ENCODE measurements around the gene GAK. TPM values are rescaled to one million over a fixed set of nuclear protein-coding genes. Genes with fewer than 3 reads are reported as not detected.

GAK gene
- total RNA-seq, 4 donors from 2014 or later = 230 to 882 (median 305) TPM

- Histone ChIP-seq H3K4me1 (no peaks in the 10 kb centered on the region), H3K4me3 (no peak overlapping the region), H3K27me3 (no peaks in the 10 kb centered on the region), H3K27ac (no peak overlapping the region), H3K36me3 (peaks cover 0 to 5% (median 0%) of the 10 kb centered on the region in 4 donors), H3K9me3 (no peaks in the 10 kb centered on the region)
- intact Hi-C loops (cut with DNase I; ENCODE audit: low total_unique reads) = no loop called here
- in situ Hi-C loops (cut with MboI; ENCODE audit: low pct_ligation_motif_present in 1 of 4, low pct_unique_long_range_greater_than_20kb in 1 of 4, low sequenced_read_pairs in 3 of 4) = no loop called here
- 91% methylated on average over 13 of the region's 13 CpGs; no CpG with 5 or more reads in 1 of the 2 donors for WGBS, 2 donors (ENCODE audit: low coverage in 1 of 2)
- DNase-seq = no peak
- TF ChIP-seq POLR2AphosphoS5 (IDR thresholded peaks at IDR 0.05) = no peak
- no peak for TF ChIP-seq CTCF (IDR thresholded peaks at IDR 0.05)
- no peak for TF ChIP-seq POLR2A (IDR thresholded peaks at IDR 0.05)
- no peak for TF ChIP-seq EP300 (IDR thresholded peaks at IDR 0.05; ENCODE audit: low read depth)
Observed at GRCh38 chr4:948936-949300, 16.8 kb upstream of the GAK start.

- no peak for TF ChIP-seq CTCF (IDR thresholded peaks at IDR 0.05)
- TF ChIP-seq EP300 (IDR thresholded peaks at IDR 0.05; ENCODE audit: low read depth) = no peak
- TF ChIP-seq POLR2AphosphoS5 (IDR thresholded peaks at IDR 0.05) = no peak
- no peak for TF ChIP-seq POLR2A (IDR thresholded peaks at IDR 0.05)
- Histone ChIP-seq H3K4me1 (no peaks in the 10 kb centered on the region), H3K27me3 (no peaks in the 10 kb centered on the region), H3K9me3 (no peaks in the 10 kb centered on the region), H3K27ac (no peak overlapping the region), H3K4me3 (no peak overlapping the region), H3K36me3 (no peaks in the 10 kb centered on the region)
- DNase-seq = no peak
- intact Hi-C loops (cut with DNase I; ENCODE audit: low total_unique reads) (no loop called here), in situ Hi-C loops (cut with MboI; ENCODE audit: low pct_ligation_motif_present in 1 of 4, low pct_unique_long_range_greater_than_20kb in 1 of 4, low sequenced_read_pairs in 3 of 4) (no loop called here)
- WGBS, 2 donors (ENCODE audit: low coverage in 1 of 2) = 72 to 85% methylated on average over 4 to 31 of the region's 33 CpGs
Observed at GRCh38 chr4:948101-948935, 16.2 kb upstream of the GAK start.

DNA sequence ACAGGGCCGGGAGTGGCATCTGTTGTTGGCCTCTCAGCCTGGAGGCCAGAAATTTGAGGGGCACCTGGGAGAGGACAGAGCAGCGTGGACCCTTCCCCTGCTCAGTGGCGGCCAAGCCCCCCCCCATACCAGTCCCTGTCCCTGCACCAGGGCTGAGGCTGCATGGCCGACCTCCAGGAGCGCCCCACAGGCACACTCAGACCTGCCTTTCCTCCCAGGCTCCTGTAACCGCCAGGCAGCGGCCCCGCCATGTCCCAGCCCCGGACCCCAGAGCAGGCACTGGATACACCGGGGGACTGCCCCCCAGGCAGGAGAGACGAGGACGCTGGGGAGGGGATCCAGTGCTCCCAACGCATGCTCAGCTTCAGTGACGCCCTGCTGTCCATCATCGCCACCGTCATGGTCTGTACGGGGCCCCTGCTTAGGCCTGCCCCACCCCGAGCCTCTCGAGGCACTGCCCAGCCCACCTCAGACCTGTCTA, 15.4 kb upstream of the GAK start:
- no peaks in the 10 kb centered on the region for H3K4me1 ChIP-seq
- no peak overlapping the region for H3K27ac ChIP-seq
- in situ Hi-C loops (cut with MboI; ENCODE audit: low pct_ligation_motif_present in 1 of 4, low pct_unique_long_range_greater_than_20kb in 1 of 4, low sequenced_read_pairs in 3 of 4) = no loop called here
- H3K27me3 ChIP-seq = no peaks in the 10 kb centered on the region
- H3K4me3 ChIP-seq = no peak overlapping the region
- intact Hi-C loops (cut with DNase I; ENCODE audit: low total_unique reads) = no loop called here
- TF ChIP-seq CTCF (IDR thresholded peaks at IDR 0.05) (no peak), EP300 (IDR thresholded peaks at IDR 0.05; ENCODE audit: low read depth) (no peak), POLR2AphosphoS5 (IDR thresholded peaks at IDR 0.05) (no peak), POLR2A (IDR thresholded peaks at IDR 0.05) (no peak)
- no peaks in the 10 kb centered on the region for H3K9me3 ChIP-seq
- DNase-seq = no peak
- 85% methylated on average over 17 of the region's 19 CpGs; no CpG with 5 or more reads in 1 of the 2 donors for WGBS, 2 donors (ENCODE audit: low coverage in 1 of 2)
- no peaks in the 10 kb centered on the region for H3K36me3 ChIP-seq

DNA sequence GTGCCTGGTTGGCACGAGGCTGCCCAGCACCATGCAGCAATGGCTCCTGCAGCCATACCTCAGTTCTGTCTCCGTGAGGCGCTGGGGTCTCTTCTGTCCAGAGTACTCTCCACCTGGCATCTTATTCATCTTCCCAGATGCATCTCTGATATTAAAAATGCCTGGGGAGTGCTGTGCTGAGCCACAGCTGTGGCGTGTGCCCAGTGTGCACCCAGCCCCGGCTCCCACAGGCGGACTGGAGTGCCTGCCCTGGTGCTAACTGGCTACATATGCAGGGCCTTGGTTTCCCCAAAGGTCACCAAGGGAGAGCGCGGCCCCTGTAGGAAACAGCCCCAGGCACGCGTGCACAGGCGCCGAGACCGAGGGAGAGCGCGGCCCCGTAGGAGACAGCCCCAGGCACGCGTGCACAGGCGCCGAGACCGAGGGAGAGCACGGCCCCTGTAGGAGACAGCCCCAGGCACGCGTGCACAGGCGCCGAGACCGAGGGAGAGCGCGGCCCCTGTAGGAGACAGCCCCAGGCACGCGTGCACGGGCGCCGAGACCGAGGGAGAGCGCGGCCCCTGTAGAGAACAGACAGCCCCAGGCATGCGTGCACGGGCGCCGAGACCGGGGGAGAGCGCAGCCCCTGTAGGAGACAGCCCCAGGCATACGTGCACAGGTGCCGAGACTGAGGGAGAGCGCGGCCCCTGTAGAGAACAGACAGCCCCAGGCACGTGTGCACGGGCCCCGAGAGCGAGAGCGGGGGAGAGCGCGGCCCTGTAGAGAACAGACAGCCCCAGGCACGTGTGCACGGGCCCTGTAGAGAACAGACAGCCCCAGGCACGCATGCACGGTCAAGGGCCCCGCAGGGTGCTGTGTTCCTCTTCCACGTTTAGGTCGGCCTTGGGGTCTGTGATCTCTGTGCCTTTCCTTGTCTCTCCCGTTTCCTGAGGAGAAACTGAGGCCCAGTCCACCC, 14.7 kb upstream of the GAK start:
- no peaks in the 10 kb centered on the region for H3K9me3 ChIP-seq
- no peak overlapping the region for H3K27ac ChIP-seq
- 91% methylated on average over 62 of the region's 62 CpGs; no CpG with 5 or more reads in 1 of the 2 donors for WGBS, 2 donors (ENCODE audit: low coverage in 1 of 2)
- no peaks in the 10 kb centered on the region for H3K27me3 ChIP-seq
- no peak for TF ChIP-seq EP300 (IDR thresholded peaks at IDR 0.05; ENCODE audit: low read depth)
- DNase-seq = no peak
- in situ Hi-C loops (cut with MboI; ENCODE audit: low pct_ligation_motif_present in 1 of 4, low pct_unique_long_range_greater_than_20kb in 1 of 4, low sequenced_read_pairs in 3 of 4) (no loop called here), intact Hi-C loops (cut with DNase I; ENCODE audit: low total_unique reads) (no loop called here)
- H3K4me1 ChIP-seq = no peaks in the 10 kb centered on the region
- H3K36me3 ChIP-seq = no peaks in the 10 kb centered on the region
- H3K4me3 ChIP-seq = no peak overlapping the region

All from transverse colon (tissue), 4 donors.